Thymus (tissue), 11 donors: ENCODE results near the gene HIVEP3. TPM values are rescaled to one million over a fixed set of nuclear protein-coding genes. Genes with fewer than 3 reads are reported as not detected.
A peak's percentile ranks its signal among the peaks of the same experiment; 100 is the strongest.

ENCODE experiments used
- DNase-seq, 9 donors: peaks; one replicate each; pipeline ENCODE4 v3.0.0-alpha.2; 2013; ENCODE audit warnings: low spot score in 9 of 9, low read depth in 6 of 9, missing footprints in 1 of 9
- H3K27ac ChIP-seq, 2 donors: one replicate each; pipeline ENCODE4 v1.5.1; 2013; ENCODE audit warnings: control low read depth in 1 of 2, low read depth in 1 of 2, low read length in 1 of 2, mild to moderate bottlenecking in 1 of 2, moderate library complexity in 1 of 2
- H3K27me3 ChIP-seq, 2 donors: one replicate each; pipeline ENCODE4 v1.5.1; 2013; ENCODE audit warnings: low read length in 1 of 2; ENCODE audit not compliant: control insufficient read depth in 2 of 2, insufficient read depth in 1 of 2
- H3K36me3 ChIP-seq, 2 donors: one replicate each; pipeline ENCODE4 v1.5.1; 2013; ENCODE audit warnings: low read length in 1 of 2, mild to moderate bottlenecking in 1 of 2, moderate library complexity in 1 of 2; ENCODE audit not compliant: control insufficient read depth in 2 of 2, insufficient read depth in 2 of 2
- H3K4me1 ChIP-seq, 2 donors: one replicate each; pipeline ENCODE4 v1.5.1; 2013; ENCODE audit warnings: low read length in 2 of 2; ENCODE audit not compliant: control insufficient read depth in 2 of 2, insufficient read depth in 2 of 2
- H3K4me3 ChIP-seq, 2 donors: one replicate each; pipeline ENCODE4 v1.5.1; 2013; ENCODE audit warnings: low read length in 2 of 2, control low read depth in 1 of 2, mild to moderate bottlenecking in 1 of 2
- H3K9me3 ChIP-seq, 2 donors: one replicate each; pipeline ENCODE4 v1.5.1; 2013; ENCODE audit warnings: low read length in 1 of 2, mild to moderate bottlenecking in 1 of 2; ENCODE audit not compliant: control insufficient read depth in 2 of 2, insufficient read depth in 1 of 2
- WGBS: extraction: QIAGEN DNeasy Blood & Tissue Kit; methylation state at CpG from one replicate; pipeline ENCODE4 v1.1.7; 2013; 5-methylcytosine and 5-hydroxymethylcytosine counted together
- polyA plus RNA-seq: library from polyadenylated mRNA; stranded (reverse); fragments of 200-250 nt; gene quantifications from one replicate; pipeline ENCODE4 v1.2.3, GENCODE V29; 2013
- total RNA-seq: library from RNA; stranded (reverse); fragments of 120-200 nt; gene quantifications from one replicate; pipeline ENCODE4 v1.2.4, GENCODE V29; 2013
- donor health status: healthy.

HIVEP3 gene
- total and polyA plus RNA-seq, 2 donors: 6.7 to 12.1 TPM

GRCh38 chr1:41775956-41776585, 142.7 kb downstream of the HIVEP3 start:
- no peaks in the 10 kb centered on the region for H3K9me3 ChIP-seq
- no peak for DNase-seq
- no peak overlapping the region for H3K4me3 ChIP-seq
- no peak overlapping the region for H3K27ac ChIP-seq
- H3K36me3 ChIP-seq: no peaks in the 10 kb centered on the region
- H3K4me1 ChIP-seq: peaks cover 3 to 30% of the 10 kb centered on the region in 2 donors
- 89% methylated on average over 6 of the region's 6 CpGs for WGBS
- no peaks in the 10 kb centered on the region for H3K27me3 ChIP-seq

- Histone ChIP-seq H3K4me1 (peaks cover 3 to 26% of the 10 kb centered on the region in 2 donors), H3K4me3 (no peak overlapping the region), H3K27ac (no peak overlapping the region), H3K27me3 (no peaks in the 10 kb centered on the region), H3K36me3 (no peaks in the 10 kb centered on the region), H3K9me3 (no peaks in the 10 kb centered on the region)
- DNase-seq: no peak
- 96% methylated on average over 2 of the region's 2 CpGs for WGBS
These were observed 144.2 kb downstream of the HIVEP3 start for GRCh38 chr1:41774471-41774990.

GRCh38 chr1:41773842-41774241, 144.9 kb downstream of the HIVEP3 start:
- peaks cover 3 to 24% of the 10 kb centered on the region in 2 donors for H3K4me1 ChIP-seq
- DNase-seq: no peak
- no peaks in the 10 kb centered on the region for H3K27me3 ChIP-seq
- H3K4me3 ChIP-seq: no peak overlapping the region
- H3K9me3 ChIP-seq: no peaks in the 10 kb centered on the region
- H3K27ac ChIP-seq: no peak overlapping the region
- 95% methylated on average over 3 of the region's 3 CpGs for WGBS
- no peaks in the 10 kb centered on the region for H3K36me3 ChIP-seq

GRCh38 chr1:41773144-41773591, 145.6 kb downstream of the HIVEP3 start:
- H3K27me3 ChIP-seq: no peaks in the 10 kb centered on the region
- no peak overlapping the region for H3K4me3 ChIP-seq
- no peak for DNase-seq
- no peak overlapping the region for H3K27ac ChIP-seq
- WGBS: 97% methylated on average over 5 of the region's 5 CpGs
- no peaks in the 10 kb centered on the region for H3K36me3 ChIP-seq
- peaks cover 3 to 27% of the 10 kb centered on the region in 2 donors for H3K4me1 ChIP-seq
- no peaks in the 10 kb centered on the region for H3K9me3 ChIP-seq

- no peaks in the 10 kb centered on the region for H3K36me3 ChIP-seq
- peaks cover 3 to 48% of the 10 kb centered on the region in 2 donors for H3K4me1 ChIP-seq
- DNase-seq: no peak
- 89% methylated on average over 2 of the region's 2 CpGs for WGBS
- H3K9me3 ChIP-seq: no peaks in the 10 kb centered on the region
- H3K27ac ChIP-seq: no peak overlapping the region
- H3K4me3 ChIP-seq: no peak overlapping the region
- no peaks in the 10 kb centered on the region for H3K27me3 ChIP-seq
These were observed 149.7 kb downstream of the HIVEP3 start for GRCh38 chr1:41769068-41769467.

GRCh38 chr1:41768583-41768982, 150.1 kb downstream of the HIVEP3 start:
- Histone ChIP-seq H3K4me3 (no peak overlapping the region), H3K36me3 (no peaks in the 10 kb centered on the region), H3K9me3 (no peaks in the 10 kb centered on the region), H3K4me1 (peaks cover 3 to 48% of the 10 kb centered on the region in 2 donors), H3K27ac (no peak overlapping the region), H3K27me3 (no peaks in the 10 kb centered on the region)
- DNase-seq: no peak
- 56% methylated on average over 6 of the region's 6 CpGs for WGBS

GRCh38 chr1:41767534-41768525, 150.9 kb downstream of the HIVEP3 start:
- peak overlapping the region; percentile 22 to 64 for H3K27ac ChIP-seq
- peaks cover 3 to 44% of the 10 kb centered on the region in 2 donors for H3K4me1 ChIP-seq
- H3K27me3 ChIP-seq: no peaks in the 10 kb centered on the region
- WGBS: 88% methylated on average over 11 of the region's 11 CpGs
- no peak for DNase-seq
- H3K4me3 ChIP-seq: no peak overlapping the region
- peaks cover 0 to 4% of the 10 kb centered on the region in 2 donors for H3K9me3 ChIP-seq
- no peaks in the 10 kb centered on the region for H3K36me3 ChIP-seq

GRCh38 chr1:41766546-41766945, 152.2 kb downstream of the HIVEP3 start:
- 95% methylated on average over 2 of the region's 2 CpGs for WGBS
- no peak for DNase-seq
- peaks cover 4 to 17% of the 10 kb centered on the region in 2 donors for H3K9me3 ChIP-seq
- H3K27me3 ChIP-seq: no peaks in the 10 kb centered on the region
- H3K36me3 ChIP-seq: no peaks in the 10 kb centered on the region
- no peak overlapping the region for H3K4me3 ChIP-seq
- peaks cover 3 to 32% of the 10 kb centered on the region in 2 donors for H3K4me1 ChIP-seq
- no peak overlapping the region for H3K27ac ChIP-seq

- Histone ChIP-seq H3K9me3 (peaks cover 4 to 18% of the 10 kb centered on the region in 2 donors), H3K27ac (no peak overlapping the region), H3K4me3 (no peak overlapping the region), H3K4me1 (peaks cover 0 to 28% of the 10 kb centered on the region in 2 donors), H3K36me3 (no peaks in the 10 kb centered on the region), H3K27me3 (no peaks in the 10 kb centered on the region)
- no peak for DNase-seq
These were observed 152.7 kb downstream of the HIVEP3 start for GRCh38 chr1:41766041-41766440.
